Bronchial smooth muscle cell (primary cell): ENCODE data around the gene LPAR6. TPM values are rescaled to one million over a fixed set of nuclear protein-coding genes. Genes with fewer than 3 reads are reported as not detected.

Experiments
- total RNA-seq: library from RNA; depleted of rRNA; stranded (reverse); fragments of >200 nt; gene quantifications from 2 replicates; pipeline ENCODE4 v1.2.1, GENCODE V29; 2014

LPAR6 gene, protein sequence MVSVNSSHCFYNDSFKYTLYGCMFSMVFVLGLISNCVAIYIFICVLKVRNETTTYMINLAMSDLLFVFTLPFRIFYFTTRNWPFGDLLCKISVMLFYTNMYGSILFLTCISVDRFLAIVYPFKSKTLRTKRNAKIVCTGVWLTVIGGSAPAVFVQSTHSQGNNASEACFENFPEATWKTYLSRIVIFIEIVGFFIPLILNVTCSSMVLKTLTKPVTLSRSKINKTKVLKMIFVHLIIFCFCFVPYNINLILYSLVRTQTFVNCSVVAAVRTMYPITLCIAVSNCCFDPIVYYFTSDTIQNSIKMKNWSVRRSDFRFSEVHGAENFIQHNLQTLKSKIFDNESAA
- 3.2 and 7.9 TPM in 2 replicates for total RNA-seq

GRCh38 chr13:48412881-48413351 is at the start of gene LPAR6:
Gene LPAR6, minus strand, starts transcription at chr13:48413113. Its CDS starts 690 bp downstream, at chr13:48412423.

Other genes starting within 250 kb of the LPAR6 start
- gene ITM2B, start 179.9 kb downstream of the LPAR6 start, total RNA-seq = 76.5 and 145 TPM in 2 replicates
- gene RB1, start 109.4 kb downstream of the LPAR6 start, total RNA-seq = 11.7 and 14.0 TPM in 2 replicates
- gene RCBTB2, start 120.0 kb upstream of the LPAR6 start, total RNA-seq = 8.4 and 9.1 TPM in 2 replicates
- under 0.01 TPM in 1 of 2 replicates, not detected in the other for gene CYSLTR2, start 240.8 kb upstream of the LPAR6 start, total RNA-seq